Measurements from ENCODE around the gene IGF2BP3.
A peak's percentile ranks its signal among the peaks of the same experiment; 100 is the strongest.

Gene IGF2BP3

GRCh38 chr7:23334482-23335056, 135.7 kb downstream of the IGF2BP3 start:
- Mint-ChIP-seq H3K36me3 (ENCODE audit: low read depth) (peaks cover 83% of the 10 kb centered on the region), H3K9me3 (peaks cover 4% of the 10 kb centered on the region), H3K27ac (peak overlapping the region; percentile 83 to 92 (median 92)), H3K4me1 (peaks cover 31% of the 10 kb centered on the region), H3K4me3 (peak overlapping the region in 1 of 3 experiments; percentile 45), H3K27me3 (ENCODE audit: low read depth) (no peaks in the 10 kb centered on the region)
- TF ChIP-seq CTCF (IDR thresholded peaks at IDR 0.05; ENCODE audit: unreplicated experiment in 3 of 3): no peak

DNA sequence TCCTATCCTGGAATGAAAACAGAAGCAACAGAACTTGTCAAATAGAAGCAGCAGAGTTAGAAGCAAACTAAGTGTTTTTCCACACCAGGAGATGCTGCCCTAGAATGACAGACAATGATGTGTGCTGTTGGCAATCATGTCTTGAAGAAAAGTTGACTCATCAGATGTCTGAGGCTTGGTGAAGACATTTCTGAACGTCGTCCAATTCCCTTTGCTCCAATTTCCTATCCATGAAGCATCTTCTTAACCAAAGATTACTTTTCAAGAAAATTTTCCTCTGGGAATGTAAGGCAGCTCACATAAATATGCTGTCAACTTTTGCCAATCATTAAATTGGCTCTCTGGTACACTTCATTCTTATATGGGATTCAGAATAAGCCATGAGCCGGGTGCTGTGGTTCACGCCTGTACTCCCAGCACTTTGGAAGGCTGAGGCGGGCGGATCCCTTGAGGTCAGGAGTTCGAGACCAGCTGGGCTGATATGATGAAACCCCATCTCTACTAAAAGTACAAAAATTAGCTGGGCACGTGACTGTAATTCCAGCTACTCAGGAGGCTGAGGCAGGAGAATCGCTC, 136.5 kb downstream of the IGF2BP3 start:
- no peak overlapping the region for H3K4me3 Mint-ChIP-seq
- H3K27me3 Mint-ChIP-seq (ENCODE audit: low read depth): no peaks in the 10 kb centered on the region
- TF ChIP-seq CTCF (IDR thresholded peaks at IDR 0.05; ENCODE audit: unreplicated experiment in 3 of 3): no peak
- peaks cover 31% of the 10 kb centered on the region for H3K4me1 Mint-ChIP-seq
- peaks cover 81% of the 10 kb centered on the region for H3K36me3 Mint-ChIP-seq (ENCODE audit: low read depth)
- peak overlapping the region; percentile 83 to 92 (median 92) for H3K27ac Mint-ChIP-seq
- no peaks in the 10 kb centered on the region for H3K9me3 Mint-ChIP-seq

DNA sequence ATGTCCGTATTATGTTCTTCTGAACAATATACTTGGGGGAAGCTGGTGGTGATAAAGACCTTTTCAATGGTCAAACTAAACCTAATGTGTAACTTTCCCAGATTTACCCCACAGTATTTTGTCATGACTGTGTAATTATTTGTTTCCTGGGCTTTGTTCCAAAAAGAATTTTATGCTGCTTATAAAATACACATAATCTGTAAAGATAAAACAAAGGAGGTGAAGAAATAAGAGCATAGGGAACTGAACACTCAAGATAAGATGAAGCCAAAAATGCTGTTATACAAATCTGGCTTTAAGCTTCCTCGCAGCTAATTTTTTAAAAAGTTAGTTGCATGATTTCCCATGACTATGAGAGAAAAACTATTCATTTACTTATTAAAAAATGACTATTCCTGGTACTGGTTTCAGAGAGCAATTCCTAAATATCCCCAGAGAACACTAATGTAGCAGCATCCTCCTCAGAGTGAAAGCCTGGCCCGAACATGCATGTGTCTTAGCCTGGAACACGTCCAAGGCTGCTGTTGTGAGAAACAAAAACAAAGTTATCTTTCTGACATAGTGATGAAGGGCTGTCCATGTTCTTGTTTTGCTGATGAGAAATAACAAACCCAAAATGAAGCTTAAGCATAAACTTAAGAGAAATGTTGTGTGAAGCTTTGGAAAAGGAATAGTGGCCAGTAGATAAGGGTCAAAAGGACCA, 137.2 kb downstream of the IGF2BP3 start:
- Mint-ChIP-seq H3K9me3 (peaks cover 4% of the 10 kb centered on the region), H3K36me3 (ENCODE audit: low read depth) (peaks cover 81% of the 10 kb centered on the region), H3K27me3 (ENCODE audit: low read depth) (no peaks in the 10 kb centered on the region), H3K4me1 (peaks cover 31% of the 10 kb centered on the region), H3K27ac (peak overlapping the region; percentile 83 to 92 (median 92)), H3K4me3 (no peak overlapping the region)
- TF ChIP-seq CTCF (IDR thresholded peaks at IDR 0.05; ENCODE audit: unreplicated experiment in 3 of 3): no peak

- H3K4me1 Mint-ChIP-seq: peaks cover 31% of the 10 kb centered on the region
- H3K27ac Mint-ChIP-seq: peak overlapping the region; percentile 83 to 92 (median 92)
- no peaks in the 10 kb centered on the region for H3K27me3 Mint-ChIP-seq (ENCODE audit: low read depth)
- H3K4me3 Mint-ChIP-seq: no peak overlapping the region
- TF ChIP-seq CTCF (IDR thresholded peaks at IDR 0.05; ENCODE audit: unreplicated experiment in 3 of 3): no peak
- peaks cover 10% of the 10 kb centered on the region for H3K9me3 Mint-ChIP-seq
- peaks cover 81% of the 10 kb centered on the region for H3K36me3 Mint-ChIP-seq (ENCODE audit: low read depth)
These were observed 138.1 kb downstream of the IGF2BP3 start for GRCh38 chr7:23332193-23332592.

DNA sequence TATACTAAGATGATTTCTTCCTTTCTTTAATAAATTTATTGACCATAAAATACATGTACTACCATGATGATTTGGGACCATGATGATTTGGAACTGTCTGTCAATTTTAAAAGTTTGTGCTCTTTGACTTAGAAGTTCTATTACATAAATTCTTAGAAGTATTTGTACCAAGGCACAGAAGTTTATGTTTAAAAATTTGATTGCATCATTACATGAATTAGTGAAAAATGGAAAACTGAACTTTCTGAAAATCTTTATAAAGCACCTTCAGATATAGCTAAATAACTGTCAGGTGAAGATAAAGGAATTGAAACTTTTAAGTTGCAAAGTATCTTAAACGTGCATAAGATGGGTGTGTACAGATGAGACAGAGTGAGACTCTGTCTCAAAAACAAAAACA, 139.2 kb downstream of the IGF2BP3 start:
- TF ChIP-seq CTCF (IDR thresholded peaks at IDR 0.05; ENCODE audit: unreplicated experiment in 3 of 3): no peak
- H3K9me3 Mint-ChIP-seq: peaks cover 11% of the 10 kb centered on the region
- H3K27ac Mint-ChIP-seq: no peak overlapping the region
- H3K4me1 Mint-ChIP-seq: peaks cover 31% of the 10 kb centered on the region
- no peak overlapping the region for H3K4me3 Mint-ChIP-seq
- H3K27me3 Mint-ChIP-seq (ENCODE audit: low read depth): no peaks in the 10 kb centered on the region
- H3K36me3 Mint-ChIP-seq (ENCODE audit: low read depth): peaks cover 83% of the 10 kb centered on the region

All from nephron (organoid).